ENCODE data around the gene ABCA6.
"Not testable (repeated sequence)": the region's sequence is repeated elsewhere in the genome, so short reads cannot be mapped to it uniquely, and the experiment has no call there.

ABCA6 gene

GRCh38 chr17:69134112-69134511 is 7.6 kb downstream of the ABCA6 start:
- DNase-seq (ENCODE audit: low spot score): no peak

- DNase-seq (ENCODE audit: low spot score): no peak
Observed at GRCh38 chr17:69130627-69131296, 10.9 kb downstream of the ABCA6 start.

- no peak for DNase-seq (ENCODE audit: low spot score)
Observed at GRCh38 chr17:69123626-69124025, 18.1 kb downstream of the ABCA6 start.

- no peak for DNase-seq (ENCODE audit: low spot score)
Observed at GRCh38 chr17:69122065-69122464, 19.6 kb downstream of the ABCA6 start.

GRCh38 chr17:69117855-69118784 is 23.6 kb downstream of the ABCA6 start:
- DNase-seq (ENCODE audit: low spot score): no peak

GRCh38 chr17:69111794-69112193 is 29.9 kb downstream of the ABCA6 start:
- no peak for DNase-seq (ENCODE audit: low spot score)

GRCh38 chr17:69105907-69106730 is 35.6 kb downstream of the ABCA6 start:
- no peak for DNase-seq (ENCODE audit: low spot score)

- DNase-seq (ENCODE audit: low spot score): no peak
Observed at GRCh38 chr17:69103557-69104233, 38.0 kb downstream of the ABCA6 start.

GRCh38 chr17:69098625-69099024 is 43.1 kb downstream of the ABCA6 start:
- DNase-seq (ENCODE audit: low spot score): no peak

GRCh38 chr17:69096541-69096940 is 45.2 kb downstream of the ABCA6 start:
- DNase-seq (ENCODE audit: low spot score): no peak

GRCh38 chr17:69093995-69094394 is 47.7 kb downstream of the ABCA6 start:
- DNase-seq (ENCODE audit: low spot score): no peak

GRCh38 chr17:69093279-69093789 is 48.4 kb downstream of the ABCA6 start:
- DNase-seq (ENCODE audit: low spot score): no peak

- no peak for DNase-seq (ENCODE audit: low spot score)
Observed at GRCh38 chr17:69090365-69090764, 51.3 kb downstream of the ABCA6 start.

- no peak for DNase-seq (ENCODE audit: low spot score)
Observed at GRCh38 chr17:69088643-69089200, 53.0 kb downstream of the ABCA6 start.

- DNase-seq (ENCODE audit: low spot score): no peak
Observed at GRCh38 chr17:69086641-69087040, 55.1 kb downstream of the ABCA6 start.

GRCh38 chr17:69084911-69085310 is 56.8 kb downstream of the ABCA6 start:
- no peak for DNase-seq (ENCODE audit: low spot score)

GRCh38 chr17:69082696-69083095 is 59.0 kb downstream of the ABCA6 start:
- no peak for DNase-seq (ENCODE audit: low spot score)

- no peak for DNase-seq (ENCODE audit: low spot score)
Observed at GRCh38 chr17:69078864-69079263, 62.8 kb downstream of the ABCA6 start.

- DNase-seq (ENCODE audit: low spot score): no peak
Observed at GRCh38 chr17:69075823-69076222, 65.9 kb downstream of the ABCA6 start.

- not testable (repeated sequence) for DNase-seq (ENCODE audit: low spot score)
Observed at GRCh38 chr17:69073392-69073791, 68.3 kb downstream of the ABCA6 start.

GRCh38 chr17:69072803-69073256 is 68.9 kb downstream of the ABCA6 start:
- DNase-seq (ENCODE audit: low spot score): not testable (repeated sequence)

Data from AG08395 (cell line).